CD14-positive monocyte (primary cell): ENCODE measurements around the gene MAST2. TPM values are rescaled to one million over a fixed set of nuclear protein-coding genes. Genes with fewer than 3 reads are reported as not detected.

ENCODE experiments used
- DNase-seq, 3 donors: peaks; one replicate each; pipeline ENCODE4 v3.0.0-alpha.2; 2011 to 2022
- H2AFZ ChIP-seq: 2 replicates; pipeline ENCODE4 v1.6.0; 2012; ENCODE audit warnings: mild to moderate bottlenecking, low read depth, low read length, inconsistent platforms; ENCODE audit not compliant: insufficient read depth, poor library complexity, severe bottlenecking
- H3K27ac ChIP-seq, 2 donors: 1 replicate in 1 of 2; 2 replicates in 1 of 2; pipeline ENCODE4 v1.5.1; 2012 to 2013; ENCODE audit warnings: low read length in 2 of 2, control low read depth in 1 of 2, inconsistent platforms in 1 of 2, low read depth in 1 of 2, mild to moderate bottlenecking in 1 of 2
- H3K27me3 ChIP-seq, 2 donors: one replicate each; pipeline versions ENCODE4 v1.6.0 to v1.6.1; 2011 to 2013; ENCODE audit warnings: low read length in 2 of 2; ENCODE audit not compliant: control insufficient read depth in 2 of 2, insufficient read depth in 2 of 2
- H3K36me3 ChIP-seq, 2 donors: replicated peaks in 1 of 2; 1 replicate in 1 of 2; 2 replicates in 1 of 2; pipeline versions ENCODE4 v1.5.1 to v1.6.1; 2012 to 2013; ENCODE audit warnings: low read length in 2 of 2, control low read depth in 1 of 2, inconsistent platforms in 1 of 2, mild to moderate bottlenecking in 1 of 2; ENCODE audit not compliant: insufficient read depth in 2 of 2, control insufficient read depth in 1 of 2
- H3K4me1 ChIP-seq, 2 donors: 1 replicate in 1 of 2; 2 replicates in 1 of 2; pipeline versions ENCODE4 v1.5.1 to v1.6.1; 2012 to 2013; ENCODE audit warnings: low read length in 2 of 2, control low read depth in 1 of 2, inconsistent platforms in 1 of 2, mild to moderate bottlenecking in 1 of 2, moderate library complexity in 1 of 2; ENCODE audit not compliant: insufficient read depth in 2 of 2, control insufficient read depth in 1 of 2
- H3K4me2 ChIP-seq: replicated peaks from 2 replicates; pipeline ENCODE3; 2012; ENCODE audit warnings: low read length, moderate library complexity, mild to moderate bottlenecking; ENCODE audit not compliant: poor library complexity, severe bottlenecking; ENCODE audit errors: extremely low read depth
- H3K4me3 ChIP-seq, 3 experiments: fragments of 200-600 bp in 1 of 3; sonication (generic) in 1 of 3; replicated peaks in 1 of 3; 1 replicate in 2 of 3; 2 replicates in 1 of 3; pipeline ENCODE4 v1.5.1; 2011 to 2013; ENCODE audit warnings: low read length in 3 of 3, mild to moderate bottlenecking in 3 of 3, control low read depth in 2 of 3, low read depth in 2 of 3, inconsistent platforms in 1 of 3, moderate library complexity in 1 of 3
- H3K79me2 ChIP-seq: 2 replicates; pipeline ENCODE4 v1.6.0; 2012; ENCODE audit warnings: mild to moderate bottlenecking, control low read depth, inconsistent platforms, low read length, moderate library complexity; ENCODE audit not compliant: insufficient read depth
- H3K9ac ChIP-seq: 2 replicates; pipeline ENCODE4 v1.6.0; 2017; ENCODE audit warnings: low read length, mild to moderate bottlenecking; ENCODE audit not compliant: insufficient read depth, poor library complexity, severe bottlenecking
- H3K9me3 ChIP-seq, 2 donors: replicated peaks in 1 of 2; 1 replicate in 1 of 2; 2 replicates in 1 of 2; pipeline versions ENCODE4 v1.5.1 to v1.6.1; 2012 to 2013; ENCODE audit warnings: low read length in 2 of 2, control low read depth in 1 of 2; ENCODE audit not compliant: control insufficient read depth in 1 of 2, insufficient read depth in 1 of 2
- H4K20me1 ChIP-seq: 2 replicates; pipeline ENCODE4 v1.6.0; 2012; ENCODE audit warnings: mild to moderate bottlenecking, low read length, control low read depth, moderate library complexity; ENCODE audit not compliant: insufficient read depth
- H3K27ac Mint-ChIP-seq, 7 donors: one replicate each; pipeline ENCODE4 v1.8.0; 2020; ENCODE audit warnings: mild to moderate bottlenecking in 7 of 7, mixed read lengths in 7 of 7, moderate library complexity in 6 of 7, inconsistent platforms in 2 of 7
- H3K27me3 Mint-ChIP-seq, 3 donors: one replicate each; pipeline ENCODE4 v1.8.0; 2021 to 2022; ENCODE audit warnings: low read depth in 3 of 3, mild to moderate bottlenecking in 3 of 3, mixed read lengths in 3 of 3, moderate library complexity in 3 of 3, inconsistent platforms in 1 of 3
- H3K36me3 Mint-ChIP-seq, 2 donors: one replicate each; pipeline ENCODE4 v1.8.0; 2020; ENCODE audit warnings: mixed read lengths in 2 of 2, inconsistent platforms in 1 of 2, mild to moderate bottlenecking in 1 of 2
- H3K4me1 Mint-ChIP-seq: one replicate; pipeline ENCODE4 v1.8.0; 2020; ENCODE audit warnings: mild to moderate bottlenecking, mixed read lengths
- H3K4me3 Mint-ChIP-seq, 2 donors: one replicate each; pipeline ENCODE4 v1.8.0; 2020; ENCODE audit warnings: mild to moderate bottlenecking in 2 of 2, mixed read lengths in 2 of 2, moderate library complexity in 1 of 2
- H3K9me3 Mint-ChIP-seq, 7 donors: one replicate each; pipeline ENCODE4 v1.8.0; 2020 to 2022; ENCODE audit warnings: mixed read lengths in 7 of 7, mild to moderate bottlenecking in 6 of 7, moderate library complexity in 6 of 7, inconsistent platforms in 2 of 7
- WGBS: methylation state at CpG from one replicate; pipeline ENCODE4 v1.1.5; 2013; ENCODE audit warnings: missing lambda C conversion rate; ENCODE audit not compliant: insufficient coverage; 5-methylcytosine and 5-hydroxymethylcytosine counted together
- intact Hi-C, 2 donors: fragments of 100-400 bp; cut with micrococcal nuclease; formaldehyde crosslinking; loops; one replicate each; pipeline versions ENCODE4 v1.15.0 to v1.15.1; 2023
- polyA plus RNA-seq, 3 donors: library from polyadenylated mRNA; depleted of rRNA in 1 of 3; unstranded in 2 of 3; stranded (reverse) in 1 of 3; fragments of 300-500 nt in 2 of 3; fragments of >200 nt in 1 of 3; fragmentation: Illumina TruSeq in 2 of 3; gene quantifications; 1 replicate in 2 of 3; 2 replicates in 1 of 3; pipeline ENCODE4 v1.2.3, GENCODE V29; 2012 to 2021
- TF ChIP-seq, protein P1 (sequence below): fragments of 200-600 bp; IDR thresholded peaks from one replicate; pipeline ENCODE4 v1.8.0; 2022; ENCODE audit warnings: antibody characterized with exemption, mild to moderate bottlenecking

The MAST2 gene
- polyA plus RNA-seq, 3 donors, result 1.0 to 7.2 (median 2.5) TPM

DNA sequence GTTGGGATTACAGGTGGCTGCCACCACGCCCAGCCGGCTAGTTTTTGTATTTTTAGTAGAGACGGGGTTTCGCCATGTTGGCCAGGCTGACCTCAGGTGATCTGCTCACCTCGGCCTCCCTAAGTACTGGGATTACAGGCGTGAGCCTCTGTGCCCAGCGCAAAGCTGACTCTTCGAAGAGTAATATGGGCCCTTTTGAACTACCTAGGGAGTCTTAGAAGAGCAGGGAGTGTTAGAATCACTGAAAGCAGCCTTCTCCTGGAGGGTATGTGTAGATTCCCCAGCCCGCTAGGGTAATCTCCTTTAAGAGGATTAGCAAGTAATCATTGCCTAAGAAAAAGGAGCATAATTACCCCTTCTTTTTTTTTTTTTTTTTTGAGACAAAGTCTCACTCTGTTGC, 6.5 kb upstream of the MAST2 start:
- WGBS, result 92% methylated on average over 6 of the region's 9 CpGs
- intact Hi-C loops, result no loop called here
- no peaks in the 10 kb centered on the region for H3K9me3 ChIP-seq

DNA sequence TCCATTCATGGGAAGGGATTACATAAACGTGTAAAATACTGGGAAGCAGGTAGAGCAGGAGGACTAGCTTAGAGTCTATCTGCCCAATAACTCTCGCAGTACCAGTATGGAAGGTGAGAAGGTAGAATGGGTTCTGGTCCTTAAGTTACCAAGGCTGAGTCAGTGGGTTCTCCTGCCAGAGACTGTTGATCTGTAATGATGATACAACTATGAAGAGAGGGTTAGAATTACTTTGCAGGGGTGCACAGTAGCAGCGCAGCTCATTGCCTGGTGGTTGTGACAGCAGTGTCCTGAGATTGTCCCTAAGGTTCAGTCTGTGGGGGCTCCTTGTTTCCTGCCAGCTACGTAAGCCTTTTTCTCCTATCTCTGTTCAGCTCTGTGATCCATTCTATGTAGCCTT, 2.5 kb upstream of the MAST2 start:
- H3K4me3 Mint-ChIP-seq, result no peak overlapping the region
- peaks cover 0 to 2% of the 10 kb centered on the region in 2 donors for H3K27me3 ChIP-seq
- H3K36me3 ChIP-seq, result no peaks in the 10 kb centered on the region
- H3K27ac Mint-ChIP-seq, result no peak overlapping the region
- peaks cover 23 to 32% of the 10 kb centered on the region in 2 donors for H3K4me1 ChIP-seq
- no peak for DNase-seq
- WGBS, result no CpG with 5 or more reads among the region's 4 CpGs
- H4K20me1 ChIP-seq, result no peaks in the 10 kb centered on the region
- no peak overlapping the region for H3K27ac ChIP-seq
- H3K36me3 Mint-ChIP-seq, result no peaks in the 10 kb centered on the region
- H2AFZ ChIP-seq, result no peak overlapping the region
- H3K4me1 Mint-ChIP-seq, result peaks cover 30% of the 10 kb centered on the region
- H3K79me2 ChIP-seq, result peaks cover 15% of the 10 kb centered on the region
- H3K9ac ChIP-seq, result no peak overlapping the region
- intact Hi-C loops, result loop anchor here in 1 of 2 donors (5.0 kb wide), 2 partner anchors 49 to 114 kb away; partner anchors contain the start of genes GPBP1L1, IPP and TMEM69
- H3K9me3 Mint-ChIP-seq, result no peaks in the 10 kb centered on the region
- no peak overlapping the region for H3K4me2 ChIP-seq
- H3K9me3 ChIP-seq, result no peaks in the 10 kb centered on the region
- no peaks in the 10 kb centered on the region for H3K27me3 Mint-ChIP-seq
- TF ChIP-seq, protein P1, sequence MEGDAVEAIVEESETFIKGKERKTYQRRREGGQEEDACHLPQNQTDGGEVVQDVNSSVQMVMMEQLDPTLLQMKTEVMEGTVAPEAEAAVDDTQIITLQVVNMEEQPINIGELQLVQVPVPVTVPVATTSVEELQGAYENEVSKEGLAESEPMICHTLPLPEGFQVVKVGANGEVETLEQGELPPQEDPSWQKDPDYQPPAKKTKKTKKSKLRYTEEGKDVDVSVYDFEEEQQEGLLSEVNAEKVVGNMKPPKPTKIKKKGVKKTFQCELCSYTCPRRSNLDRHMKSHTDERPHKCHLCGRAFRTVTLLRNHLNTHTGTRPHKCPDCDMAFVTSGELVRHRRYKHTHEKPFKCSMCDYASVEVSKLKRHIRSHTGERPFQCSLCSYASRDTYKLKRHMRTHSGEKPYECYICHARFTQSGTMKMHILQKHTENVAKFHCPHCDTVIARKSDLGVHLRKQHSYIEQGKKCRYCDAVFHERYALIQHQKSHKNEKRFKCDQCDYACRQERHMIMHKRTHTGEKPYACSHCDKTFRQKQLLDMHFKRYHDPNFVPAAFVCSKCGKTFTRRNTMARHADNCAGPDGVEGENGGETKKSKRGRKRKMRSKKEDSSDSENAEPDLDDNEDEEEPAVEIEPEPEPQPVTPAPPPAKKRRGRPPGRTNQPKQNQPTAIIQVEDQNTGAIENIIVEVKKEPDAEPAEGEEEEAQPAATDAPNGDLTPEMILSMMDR, result no peak
- H3K4me3 ChIP-seq, result no peak overlapping the region

More for the DNA sequence above, 6.5 kb upstream of the MAST2 start:
- peaks cover 1 to 2% of the 10 kb centered on the region in 2 donors for H3K4me1 ChIP-seq
- Mint-ChIP-seq H3K4me1 (peaks cover 5% of the 10 kb centered on the region), H3K27me3 (peaks cover 0 to 3% (median 0%) of the 10 kb centered on the region in 3 donors), H3K9me3 (peaks cover 0 to 2% (median 0%) of the 10 kb centered on the region in 7 donors), H3K27ac (no peak overlapping the region), H3K36me3 (no peaks in the 10 kb centered on the region), H3K4me3 (no peak overlapping the region)
- DNase-seq, result no peak
- no peak overlapping the region for H3K27ac ChIP-seq
- H3K9ac ChIP-seq, result no peak overlapping the region
- no peak overlapping the region for H3K4me3 ChIP-seq
- no peaks in the 10 kb centered on the region for H3K36me3 ChIP-seq
- H3K79me2 ChIP-seq, result no peaks in the 10 kb centered on the region
- TF ChIP-seq, protein P1, result no peak
- no peak overlapping the region for H3K4me2 ChIP-seq
- no peaks in the 10 kb centered on the region for H4K20me1 ChIP-seq
- H2AFZ ChIP-seq, result no peak overlapping the region
- no peaks in the 10 kb centered on the region for H3K27me3 ChIP-seq
